HepG2 (cell line): ENCODE measurements around the gene BCL2L1. TPM values are rescaled to one million over a fixed set of nuclear protein-coding genes. Genes with fewer than 3 reads are reported as not detected.

Source experiments
- AHR ChIP-seq: IDR thresholded peaks from 2 replicates; pipeline ENCODE4 v1.6.1; 2018; ENCODE audit warnings: missing genetic modification reagents, missing compliant biosample characterization
- ARHGAP35 ChIP-seq: sonication (generic); formaldehyde crosslinking; IDR thresholded peaks from 2 replicates; pipeline ENCODE4 v1.9.0; 2022; ENCODE audit warnings: mild to moderate bottlenecking, inconsistent platforms, moderate library complexity, missing genetic modification reagents, borderline replicate concordance
- CREB1 ChIP-seq, 2 experiments: fragments of 450-650 bp in 1 of 2; IDR thresholded peaks; 2 replicates each; pipeline ENCODE4 v1.6.1; 2016 to 2017; ENCODE audit warnings: control low read depth in 1 of 2, mild to moderate bottlenecking in 1 of 2, missing compliant biosample characterization in 1 of 2, missing genetic modification characterization in 1 of 2
- FOXP4 ChIP-seq: sonication (generic); formaldehyde crosslinking; IDR thresholded peaks from 2 replicates; pipeline ENCODE4 v1.4.0; 2020; ENCODE audit warnings: missing genetic modification reagents
- HDAC1 ChIP-seq: sonication (generic); formaldehyde crosslinking; IDR thresholded peaks from 2 replicates; pipeline ENCODE4 v1.5.1; 2020; ENCODE audit warnings: mild to moderate bottlenecking, missing genetic modification reagents
- HNRNPL ChIP-seq: fragments of 200-400 bp; formaldehyde crosslinking; IDR thresholded peaks from 2 replicates; pipeline ENCODE4 v1.6.1; 2017; ENCODE audit warnings: mild to moderate bottlenecking, low read depth, low read length
- HNRNPUL1 ChIP-seq: fragments of 200-400 bp; formaldehyde crosslinking; IDR thresholded peaks from 2 replicates; pipeline ENCODE4 v1.6.1; 2017; ENCODE audit warnings: low read depth, mild to moderate bottlenecking, low read length, moderate library complexity
- IRF2 ChIP-seq: IDR thresholded peaks from 2 replicates; pipeline ENCODE4 v1.6.1; 2018; ENCODE audit warnings: missing genetic modification reagents, missing compliant biosample characterization
- ISL2 ChIP-seq: sonication (generic); formaldehyde crosslinking; IDR thresholded peaks from 2 replicates; pipeline ENCODE4 v1.5.0; 2020; ENCODE audit warnings: missing genetic modification reagents
- JDP2 ChIP-seq: sonication (generic); formaldehyde crosslinking; IDR thresholded peaks from 2 replicates; pipeline ENCODE4 v1.8.1; 2022; ENCODE audit warnings: missing genetic modification reagents, borderline replicate concordance
- KLF11 ChIP-seq: IDR thresholded peaks from 2 replicates; pipeline ENCODE4 v1.6.1; 2016; ENCODE audit warnings: missing compliant biosample characterization
- KMT2A ChIP-seq: sonication (generic); formaldehyde crosslinking; IDR thresholded peaks from 2 replicates; pipeline ENCODE4 v1.4.0; 2020; ENCODE audit warnings: missing genetic modification reagents
- MTA1 ChIP-seq: sonication (generic); formaldehyde crosslinking; IDR thresholded peaks from 2 replicates; pipeline ENCODE4 v1.4.0; 2020; ENCODE audit warnings: missing genetic modification reagents, mild to moderate bottlenecking, borderline replicate concordance
- MXD4 ChIP-seq: IDR thresholded peaks from 2 replicates; pipeline ENCODE4 v1.6.1; 2016; ENCODE audit warnings: mild to moderate bottlenecking, missing biosample characterization, missing genetic modification reagents
- ONECUT2 ChIP-seq: sonication (generic); formaldehyde crosslinking; IDR thresholded peaks from 2 replicates; pipeline ENCODE4 v1.4.0; 2020; ENCODE audit warnings: missing genetic modification reagents
- SMARCE1 ChIP-seq: fragments of 450-650 bp; IDR thresholded peaks from 2 replicates; pipeline ENCODE4 v1.6.1; 2017; ENCODE audit warnings: borderline replicate concordance
- SNAI1 ChIP-seq: sonication (generic); formaldehyde crosslinking; IDR thresholded peaks from 2 replicates; pipeline ENCODE4 v1.5.0; 2020; ENCODE audit warnings: mild to moderate bottlenecking, missing genetic modification reagents, borderline replicate concordance
- SRSF4 ChIP-seq: fragments of 200-400 bp; formaldehyde crosslinking; IDR thresholded peaks from one replicate; pipeline ENCODE4 v1.6.1; 2018; ENCODE audit warnings: mild to moderate bottlenecking, low read depth, low read length, moderate library complexity; ENCODE audit not compliant: poor library complexity, severe bottlenecking
- ZNF101 ChIP-seq: sonication (generic); formaldehyde crosslinking; IDR thresholded peaks from 2 replicates; pipeline ENCODE4 v1.4.0; 2020; ENCODE audit warnings: mild to moderate bottlenecking, low read depth, missing genetic modification reagents, borderline replicate concordance
- ZNF224 ChIP-seq: sonication (generic); formaldehyde crosslinking; IDR thresholded peaks from 2 replicates; pipeline ENCODE4 v1.5.0; 2020; ENCODE audit warnings: mild to moderate bottlenecking, missing genetic modification reagents
- ZNF34 ChIP-seq: sonication (generic); formaldehyde crosslinking; IDR thresholded peaks from 2 replicates; pipeline ENCODE4 v1.4.0; 2020; ENCODE audit warnings: mild to moderate bottlenecking, missing genetic modification reagents, borderline replicate concordance
- ZNF501 ChIP-seq: sonication (generic); formaldehyde crosslinking; IDR thresholded peaks from 2 replicates; pipeline ENCODE4 v1.5.1; 2020; ENCODE audit warnings: mild to moderate bottlenecking, moderate library complexity, missing genetic modification reagents
- ZNF557 ChIP-seq: sonication (generic); formaldehyde crosslinking; IDR thresholded peaks from 2 replicates; pipeline ENCODE4 v1.4.0; 2020; ENCODE audit warnings: missing genetic modification reagents
- ZNF577 ChIP-seq: sonication (generic); formaldehyde crosslinking; IDR thresholded peaks from 2 replicates; pipeline ENCODE4 v1.4.0; 2020; ENCODE audit warnings: mild to moderate bottlenecking, low read depth, missing genetic modification reagents, borderline replicate concordance
- ZSCAN12 ChIP-seq: sonication (generic); formaldehyde crosslinking; IDR thresholded peaks from 2 replicates; pipeline ENCODE4 v1.9.0; 2021; ENCODE audit warnings: mild to moderate bottlenecking, missing genetic modification reagents
- polyA plus RNA-seq, 8 experiments: library from polyadenylated mRNA; depleted of rRNA in 3 of 8; stranded (reverse) in 7 of 8; unstranded in 1 of 8; fragments of >200 nt; fragmentation: Illumina TruSeq in 4 of 8; extraction: Trizol in 4 of 8; gene quantifications; 2 replicates each; pipeline versions ENCODE4 v1.2.1 to v1.2.3, GENCODE V29; 2011 to 2016; ENCODE audit warnings: low read depth in 4 of 8, missing spikeins in 1 of 8, mixed read lengths in 1 of 8; ENCODE audit not compliant: insufficient read depth in 1 of 8
- total RNA-seq, 5 experiments: library from RNA; depleted of rRNA; stranded (reverse); fragments of >200 nt; fragmentation: Illumina TruSeq; extraction: Trizol; gene quantifications; 2 replicates each; pipeline ENCODE4 v1.2.3, GENCODE V29; 2016; ENCODE audit warnings: low read depth in 1 of 5
- TF ChIP-seq, protein P1 (sequence below): fragments of 450-650 bp; IDR thresholded peaks from 2 replicates; pipeline ENCODE4 v1.6.1; 2017; ENCODE audit warnings: mild to moderate bottlenecking

Gene BCL2L1
- total and polyA plus RNA-seq, 2 of the 13 experiments (the other 11 are each of a cell fraction or from before 2014, with no cell fraction given): 164 to 258 TPM

GRCh38 chr20:31663838-31664695, 58.6 kb downstream of the BCL2L1 start (continued):
- TF ChIP-seq ZNF34 (CRISPR knock-in tag) (0 out of 2 replicates have a peak, but pooled peaks have one; percentile 73), FOXP4 (CRISPR knock-in tag) (peak; percentile 64; the same call in 1 of the 2 replicates), ONECUT2 (CRISPR knock-in tag) (no peak), MXD4 (CRISPR knock-in tag) (peak; percentile 81), ZSCAN12 (CRISPR knock-in tag) (no peak), HNRNPUL1 (no peak), ARHGAP35 (no peak; the same call in 1 of the 2 replicates), ZNF224 (CRISPR knock-in tag) (no peak), MTA1 (CRISPR knock-in tag) (peak; percentile 97), ZNF577 (CRISPR knock-in tag) (no peak), ZNF101 (peak; percentile 81; the same call in 1 of the 2 replicates), HDAC1 (CRISPR knock-in tag) (peak; percentile 85), ZNF557 (CRISPR knock-in tag) (no peak), IRF2 (CRISPR knock-in tag) (peak; percentile 22; the same call in 1 of the 2 replicates), KMT2A (peak; percentile 76; the same call in 1 of the 2 replicates), CREB1 (IDR thresholded peaks at IDR 0.05) (no peak), CREB1 (CRISPR knock-in tag; IDR thresholded peaks at IDR 0.05) (peak; percentile 76), KLF11 (CRISPR knock-in tag) (peak; percentile 69), JDP2 (no peak), ZNF501 (CRISPR knock-in tag) (peak; percentile 69), SRSF4 (no peak), HNRNPL (peak; percentile 7; the same call in 1 of the 2 replicates), SMARCE1 (no peak), AHR (CRISPR knock-in tag) (0 out of 2 replicates have a peak, but pooled peaks have one; percentile 35), SNAI1 (CRISPR knock-in tag) (no peak), ISL2 (CRISPR knock-in tag) (peak; percentile 90)
- TF ChIP-seq, protein P1, sequence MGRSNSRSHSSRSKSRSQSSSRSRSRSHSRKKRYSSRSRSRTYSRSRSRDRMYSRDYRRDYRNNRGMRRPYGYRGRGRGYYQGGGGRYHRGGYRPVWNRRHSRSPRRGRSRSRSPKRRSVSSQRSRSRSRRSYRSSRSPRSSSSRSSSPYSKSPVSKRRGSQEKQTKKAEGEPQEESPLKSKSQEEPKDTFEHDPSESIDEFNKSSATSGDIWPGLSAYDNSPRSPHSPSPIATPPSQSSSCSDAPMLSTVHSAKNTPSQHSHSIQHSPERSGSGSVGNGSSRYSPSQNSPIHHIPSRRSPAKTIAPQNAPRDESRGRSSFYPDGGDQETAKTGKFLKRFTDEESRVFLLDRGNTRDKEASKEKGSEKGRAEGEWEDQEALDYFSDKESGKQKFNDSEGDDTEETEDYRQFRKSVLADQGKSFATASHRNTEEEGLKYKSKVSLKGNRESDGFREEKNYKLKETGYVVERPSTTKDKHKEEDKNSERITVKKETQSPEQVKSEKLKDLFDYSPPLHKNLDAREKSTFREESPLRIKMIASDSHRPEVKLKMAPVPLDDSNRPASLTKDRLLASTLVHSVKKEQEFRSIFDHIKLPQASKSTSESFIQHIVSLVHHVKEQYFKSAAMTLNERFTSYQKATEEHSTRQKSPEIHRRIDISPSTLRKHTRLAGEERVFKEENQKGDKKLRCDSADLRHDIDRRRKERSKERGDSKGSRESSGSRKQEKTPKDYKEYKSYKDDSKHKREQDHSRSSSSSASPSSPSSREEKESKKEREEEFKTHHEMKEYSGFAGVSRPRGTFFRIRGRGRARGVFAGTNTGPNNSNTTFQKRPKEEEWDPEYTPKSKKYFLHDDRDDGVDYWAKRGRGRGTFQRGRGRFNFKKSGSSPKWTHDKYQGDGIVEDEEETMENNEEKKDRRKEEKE: no peak
